Measurements from ENCODE around the gene RAB32. TPM values are rescaled to one million over a fixed set of nuclear protein-coding genes. Genes with fewer than 3 reads are reported as not detected.
A peak's percentile ranks its signal among the peaks of the same experiment; 100 is the strongest.

Gene RAB32
- total and polyA plus RNA-seq, 7 donors: 32.1 to 85.3 (median 35.3) TPM

DNA sequence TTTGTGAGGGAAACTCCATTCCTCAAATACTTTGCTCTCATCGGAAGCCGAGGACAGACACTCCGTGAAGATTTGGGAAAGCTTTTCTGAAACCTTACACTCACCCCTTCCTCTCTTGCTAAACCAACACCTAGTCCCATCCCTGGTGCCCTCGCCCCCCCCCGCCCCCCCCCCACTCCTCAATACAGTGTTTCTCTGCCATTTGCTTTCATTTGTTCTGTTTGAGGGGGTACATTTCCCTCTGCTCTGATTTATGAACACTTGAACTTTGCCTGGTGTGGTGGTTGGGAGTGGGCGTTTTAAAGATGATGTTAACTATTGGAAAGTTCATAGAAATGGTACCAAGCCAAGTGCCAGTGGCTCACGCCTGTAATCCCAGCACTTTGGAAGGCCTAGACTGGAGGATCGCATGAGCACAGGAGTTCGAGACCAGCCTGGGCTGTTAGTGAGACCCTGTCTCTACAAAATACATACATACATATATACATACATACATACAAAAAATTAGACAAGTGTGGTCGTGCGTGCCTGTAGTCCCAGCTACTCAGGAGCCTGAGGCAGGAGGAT, 1.1 kb downstream of the RAB32 start:
- Histone ChIP-seq H3K36me3 (peaks cover 0 to 4% (median 0%) of the 10 kb centered on the region in 4 donors), H3K4me3 (peak overlapping the region; percentile 81 to 92 (median 82)), H3K4me1 (peaks cover 0 to 49% (median 30%) of the 10 kb centered on the region in 4 donors), H3K27ac (peak overlapping the region; percentile 98 to 100 (median 99)), H3K9me3 (no peaks in the 10 kb centered on the region), H3K27me3 (no peaks in the 10 kb centered on the region)
- 16 to 42% methylated on average over 11 of the region's 11 CpGs for WGBS, 2 donors
- peak; percentile 55 for DNase-seq
- intact Hi-C loops (cut with DNase I): loop anchor here (5.0 kb wide), 2 partner anchors 582 to 807 kb away; partner anchors contain the start of genes EPM2A and SHPRH
- TF ChIP-seq, protein P1, sequence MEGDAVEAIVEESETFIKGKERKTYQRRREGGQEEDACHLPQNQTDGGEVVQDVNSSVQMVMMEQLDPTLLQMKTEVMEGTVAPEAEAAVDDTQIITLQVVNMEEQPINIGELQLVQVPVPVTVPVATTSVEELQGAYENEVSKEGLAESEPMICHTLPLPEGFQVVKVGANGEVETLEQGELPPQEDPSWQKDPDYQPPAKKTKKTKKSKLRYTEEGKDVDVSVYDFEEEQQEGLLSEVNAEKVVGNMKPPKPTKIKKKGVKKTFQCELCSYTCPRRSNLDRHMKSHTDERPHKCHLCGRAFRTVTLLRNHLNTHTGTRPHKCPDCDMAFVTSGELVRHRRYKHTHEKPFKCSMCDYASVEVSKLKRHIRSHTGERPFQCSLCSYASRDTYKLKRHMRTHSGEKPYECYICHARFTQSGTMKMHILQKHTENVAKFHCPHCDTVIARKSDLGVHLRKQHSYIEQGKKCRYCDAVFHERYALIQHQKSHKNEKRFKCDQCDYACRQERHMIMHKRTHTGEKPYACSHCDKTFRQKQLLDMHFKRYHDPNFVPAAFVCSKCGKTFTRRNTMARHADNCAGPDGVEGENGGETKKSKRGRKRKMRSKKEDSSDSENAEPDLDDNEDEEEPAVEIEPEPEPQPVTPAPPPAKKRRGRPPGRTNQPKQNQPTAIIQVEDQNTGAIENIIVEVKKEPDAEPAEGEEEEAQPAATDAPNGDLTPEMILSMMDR (IDR thresholded peaks at IDR 0.05): no peak
- TF ChIP-seq EP300 (IDR thresholded peaks at IDR 0.05) (no peak), POLR2AphosphoS5 (IDR thresholded peaks at IDR 0.05) (no peak), POLR2A (IDR thresholded peaks at IDR 0.05) (no peak)

GRCh38 chr6:146545581-146545980, 1.9 kb downstream of the RAB32 start:
- TF ChIP-seq POLR2A (IDR thresholded peaks at IDR 0.05) (no peak), POLR2AphosphoS5 (IDR thresholded peaks at IDR 0.05) (peak in 1 of 4 donors; percentile 36)
- WGBS, 2 donors: 9 to 24% methylated on average over 5 of the region's 5 CpGs
- no peaks in the 10 kb centered on the region for H3K27me3 ChIP-seq
- H3K4me3 ChIP-seq: peak overlapping the region in 3 of 4 donors; percentile 81 to 92 (median 84)
- DNase-seq: no peak
- H3K36me3 ChIP-seq: peaks cover 0 to 12% (median 0%) of the 10 kb centered on the region in 4 donors
- peak overlapping the region; percentile 98 to 100 (median 99) for H3K27ac ChIP-seq
- no peaks in the 10 kb centered on the region for H3K9me3 ChIP-seq
- intact Hi-C loops (cut with DNase I): no loop called here
- peaks cover 0 to 58% (median 30%) of the 10 kb centered on the region in 4 donors for H3K4me1 ChIP-seq

GRCh38 chr6:146546443-146547043, 2.9 kb downstream of the RAB32 start:
- Histone ChIP-seq H3K27ac (peak overlapping the region; percentile 98 to 100 (median 99)), H3K4me3 (peak overlapping the region in 2 of 4 donors; percentile 81 to 92)
- no peak for DNase-seq

DNA sequence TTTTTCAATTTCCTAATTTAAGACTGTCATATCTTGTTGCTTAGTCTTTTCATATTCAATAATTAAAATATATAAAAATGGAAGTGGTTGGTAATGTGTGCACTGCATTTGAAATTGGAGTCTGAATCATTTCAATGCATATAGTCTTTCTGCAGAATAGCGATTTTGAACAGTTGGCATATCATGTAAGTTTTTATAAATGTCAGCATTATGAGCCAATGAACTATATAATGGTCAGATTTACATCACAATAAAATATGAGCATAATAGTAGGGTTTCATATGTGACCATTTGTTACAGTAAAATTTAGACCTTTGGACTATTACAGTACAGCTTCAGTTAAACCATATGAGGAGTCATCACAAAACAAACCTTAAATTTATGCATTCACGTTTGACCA, 4.3 kb downstream of the RAB32 start:
- Histone ChIP-seq H3K9me3 (no peaks in the 10 kb centered on the region), H3K4me1 (peaks cover 0 to 69% (median 41%) of the 10 kb centered on the region in 4 donors), H3K27me3 (no peaks in the 10 kb centered on the region), H3K36me3 (peaks cover 0 to 12% (median 0%) of the 10 kb centered on the region in 4 donors), H3K4me3 (no peak overlapping the region), H3K27ac (no peak overlapping the region)
- WGBS, 2 donors: 19 to 70% methylated on average over 2 of the region's 2 CpGs
- no peak for TF ChIP-seq POLR2AphosphoS5 (IDR thresholded peaks at IDR 0.05)
- intact Hi-C loops (cut with DNase I): no loop called here
- no peak for DNase-seq

More at GRCh38 chr6:146546443-146547043, 2.9 kb downstream of the RAB32 start:
- H3K9me3 ChIP-seq: no peaks in the 10 kb centered on the region
- H3K36me3 ChIP-seq: peaks cover 0 to 12% (median 0%) of the 10 kb centered on the region in 4 donors
- intact Hi-C loops (cut with DNase I): no loop called here
- no peaks in the 10 kb centered on the region for H3K27me3 ChIP-seq
- peak in 2 of 4 donors; percentile 9 to 71 for TF ChIP-seq POLR2AphosphoS5 (IDR thresholded peaks at IDR 0.05)
- TF ChIP-seq, protein P1 (IDR thresholded peaks at IDR 0.05): no peak
- WGBS, 2 donors: 22 to 46% methylated on average over 3 of the region's 3 CpGs
- H3K4me1 ChIP-seq: peaks cover 0 to 65% (median 37%) of the 10 kb centered on the region in 4 donors

GRCh38 chr6:146548898-146549374, 5.3 kb downstream of the RAB32 start:
- Histone ChIP-seq H3K27me3 (no peaks in the 10 kb centered on the region), H3K27ac (no peak overlapping the region), H3K4me3 (no peak overlapping the region), H3K9me3 (no peaks in the 10 kb centered on the region), H3K4me1 (peaks cover 0 to 64% (median 41%) of the 10 kb centered on the region in 4 donors), H3K36me3 (peaks cover 0 to 12% (median 0%) of the 10 kb centered on the region in 4 donors)
- TF ChIP-seq, protein P1 (IDR thresholded peaks at IDR 0.05): no peak
- TF ChIP-seq EP300 (IDR thresholded peaks at IDR 0.05) (no peak), POLR2AphosphoS5 (IDR thresholded peaks at IDR 0.05) (no peak), POLR2A (IDR thresholded peaks at IDR 0.05) (no peak)
- intact Hi-C loops (cut with DNase I): no loop called here
- DNase-seq: no peak
- WGBS, 2 donors: 95 to 98% methylated on average over 2 of the region's 2 CpGs

Measured in sigmoid colon (tissue), 7 donors.